HG02759 (cell line): ENCODE data around the gene RLBP1.

Experiments
- ATAC-seq: cut with Tn5 transposase; IDR thresholded peaks from one replicate; pipeline ENCODE4 v1.9.1; 2021; ENCODE audit warnings: mild to moderate bottlenecking, moderate library complexity; ENCODE audit not compliant: unreplicated experiment

The RLBP1 gene

DNA sequence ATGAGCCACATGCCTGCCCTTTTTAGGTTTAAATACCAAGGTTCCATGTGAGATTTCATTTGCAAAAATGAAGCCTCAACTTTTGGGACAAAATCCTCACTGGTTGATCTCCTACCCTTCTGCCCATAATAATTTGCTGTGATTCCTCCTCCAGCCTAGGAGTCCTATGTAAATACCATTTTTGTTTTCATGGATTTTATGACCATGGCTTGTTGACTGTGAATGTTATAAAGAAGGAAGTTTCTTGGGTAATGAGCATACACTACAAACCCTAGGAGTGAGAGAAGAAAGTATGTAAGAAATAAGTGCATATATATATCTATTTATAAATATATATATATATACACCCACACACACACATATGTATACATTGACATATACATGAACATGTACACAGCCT, 13.1 kb downstream of the RLBP1 start:
- no peak for ATAC-seq

GRCh38 chr15:89206908-89207331, 14.5 kb downstream of the RLBP1 start:
- peak; percentile 84 for ATAC-seq

GRCh38 chr15:89205991-89206585, 15.3 kb downstream of the RLBP1 start:
- no peak for ATAC-seq

- no peak for ATAC-seq
These were observed 17.6 kb downstream of the RLBP1 start for GRCh38 chr15:89203705-89204273.

DNA sequence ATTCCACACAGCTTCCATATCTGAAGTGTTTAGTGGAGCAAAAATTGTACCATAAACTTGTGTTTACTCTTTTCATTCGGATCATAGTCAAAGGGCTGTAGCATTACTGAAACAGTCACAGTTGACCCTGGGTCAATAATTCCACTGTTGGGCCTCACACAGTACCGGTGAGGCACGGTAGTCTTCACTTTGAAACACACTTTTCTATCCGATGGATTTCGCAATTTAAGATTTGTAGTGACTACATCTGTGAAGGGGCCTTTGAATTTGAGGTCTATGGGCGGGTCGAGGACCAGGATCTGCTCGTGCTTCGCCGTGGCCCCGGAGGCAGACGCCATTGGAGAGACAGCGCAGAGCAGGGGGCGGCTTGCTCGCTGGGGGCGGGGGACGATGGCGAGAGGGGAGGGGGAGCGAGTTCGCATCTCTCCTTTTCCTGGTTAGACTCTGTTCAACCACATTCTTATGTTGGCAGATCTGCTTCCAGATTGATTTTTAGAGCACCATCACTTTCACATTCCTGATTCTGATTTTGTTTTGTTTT, 19.8 kb downstream of the RLBP1 start:
- ATAC-seq, result no peak

DNA sequence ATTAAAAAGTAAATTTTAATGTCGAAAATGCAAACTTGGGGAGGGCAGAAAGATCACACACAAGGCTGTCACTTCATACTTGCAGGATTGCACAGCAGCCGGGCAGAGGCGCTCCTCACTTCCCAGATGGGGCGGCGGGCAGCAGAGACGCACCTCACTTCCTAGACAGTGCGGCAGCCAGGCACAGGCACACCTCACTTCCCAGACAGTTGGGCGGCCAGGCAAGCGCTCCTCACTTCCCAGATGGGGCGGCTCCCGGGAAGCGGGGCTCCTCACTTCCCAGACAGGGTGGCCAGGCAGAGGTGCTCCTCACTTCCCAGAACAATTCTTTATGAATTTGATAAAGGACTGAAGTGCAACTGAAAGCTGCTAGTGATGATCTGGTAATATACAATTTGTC, 21.2 kb downstream of the RLBP1 start:
- no peak for ATAC-seq

DNA sequence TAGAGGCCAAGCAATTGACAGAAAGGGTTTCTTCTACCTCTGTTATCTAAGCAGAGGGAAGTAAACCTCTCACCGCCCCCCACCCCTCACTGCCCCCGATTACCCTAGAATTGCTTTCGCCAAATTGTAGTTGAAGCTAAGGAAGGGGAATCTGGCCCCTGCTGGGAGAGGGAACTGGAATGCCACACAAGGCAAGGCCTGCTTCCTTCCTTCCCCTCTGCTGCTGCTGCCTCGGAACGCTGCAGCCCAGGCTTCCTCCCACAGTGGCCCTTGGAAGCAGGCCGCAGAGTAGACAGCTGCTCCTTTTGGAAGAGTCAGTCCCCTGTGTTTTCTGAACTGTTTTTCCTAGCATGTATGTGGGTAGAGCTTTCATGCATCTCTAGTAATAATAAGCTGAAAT, 21.6 kb downstream of the RLBP1 start:
- no peak for ATAC-seq

DNA sequence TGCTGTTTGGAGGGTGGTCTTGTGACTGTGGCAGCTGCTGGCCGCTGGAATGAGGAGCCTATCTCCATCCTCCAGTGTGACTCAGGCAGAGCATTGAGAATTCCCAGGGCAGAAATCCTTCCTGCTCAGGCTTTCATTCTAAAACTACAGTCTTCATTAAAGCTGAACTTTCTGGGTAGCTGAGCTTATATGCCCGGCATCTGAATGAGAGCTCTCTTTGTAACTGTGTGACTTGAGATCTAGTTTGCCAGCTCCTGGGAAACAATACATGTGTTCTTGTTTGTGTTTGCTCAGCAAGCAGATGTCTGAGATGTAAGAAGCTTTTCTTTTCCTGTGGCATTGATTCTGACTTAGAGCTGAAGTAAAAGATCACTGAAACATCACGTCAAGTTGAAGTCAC, 22.4 kb downstream of the RLBP1 start:
- ATAC-seq, result no peak

DNA sequence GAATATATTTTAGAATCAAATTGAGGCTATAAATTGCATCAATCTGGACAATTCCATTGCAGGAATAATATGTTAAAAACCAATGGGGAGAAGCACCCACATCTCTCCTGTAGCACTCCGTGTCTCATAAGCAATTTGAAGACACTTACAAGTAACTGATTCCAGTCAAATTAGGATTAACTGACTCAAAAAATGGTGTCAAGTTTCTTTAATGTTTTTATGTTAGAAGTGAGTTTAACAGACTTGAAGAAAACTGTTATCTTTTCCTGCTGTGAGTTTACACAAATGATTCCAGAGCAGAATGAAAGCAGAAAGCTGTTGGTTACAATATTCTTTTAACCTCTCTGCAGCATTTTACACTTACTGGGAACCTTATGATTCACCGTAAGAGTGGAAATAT, 23.2 kb downstream of the RLBP1 start:
- no peak for ATAC-seq

DNA sequence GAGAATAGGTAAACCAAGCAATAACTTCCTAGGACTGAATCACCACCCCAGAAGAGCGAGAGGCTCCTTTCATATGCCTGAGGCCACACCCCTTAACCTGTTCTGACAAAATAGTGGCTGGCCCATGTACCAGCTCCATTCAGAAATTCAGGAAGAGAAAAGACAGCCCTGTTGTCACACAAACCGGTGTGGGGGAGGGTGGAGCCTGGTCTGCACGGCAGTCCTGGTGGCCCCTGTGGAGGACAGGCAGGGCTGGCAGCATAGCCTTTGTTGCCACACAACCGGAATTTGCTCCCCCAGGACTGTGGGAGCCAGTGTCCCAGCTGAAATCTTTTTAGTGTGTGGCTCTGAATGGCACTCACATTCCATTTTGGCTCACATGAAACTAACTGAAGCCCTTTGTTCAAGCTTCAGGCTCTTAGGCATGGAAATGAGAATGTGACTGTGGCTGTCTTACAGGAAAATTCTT, 23.8 kb downstream of the RLBP1 start:
- no peak for ATAC-seq

- no peak for ATAC-seq
These were observed 24.4 kb downstream of the RLBP1 start for GRCh38 chr15:89196994-89197393.

- no peak for ATAC-seq
These were observed 25.1 kb downstream of the RLBP1 start for GRCh38 chr15:89196241-89196640.

- ATAC-seq, result no peak
These were observed 25.5 kb downstream of the RLBP1 start for GRCh38 chr15:89195836-89196235.

- ATAC-seq, result no peak
These were observed 26.8 kb downstream of the RLBP1 start for GRCh38 chr15:89194608-89195007.

GRCh38 chr15:89192766-89193165, 28.6 kb downstream of the RLBP1 start:
- no peak for ATAC-seq

GRCh38 chr15:89192136-89192535, 29.2 kb downstream of the RLBP1 start:
- ATAC-seq, result no peak

GRCh38 chr15:89187986-89188514, 33.3 kb downstream of the RLBP1 start:
- ATAC-seq, result no peak

- ATAC-seq, result no peak
These were observed 33.9 kb downstream of the RLBP1 start for GRCh38 chr15:89187301-89187985.

- no peak for ATAC-seq
These were observed 34.6 kb downstream of the RLBP1 start for GRCh38 chr15:89186803-89187202.

GRCh38 chr15:89184886-89185526, 36.4 kb downstream of the RLBP1 start:
- no peak for ATAC-seq

- ATAC-seq, result no peak
These were observed 37.0 kb downstream of the RLBP1 start for GRCh38 chr15:89184357-89184756.
